ENCODE data around the gene XAB2.

XAB2 gene

DNA sequence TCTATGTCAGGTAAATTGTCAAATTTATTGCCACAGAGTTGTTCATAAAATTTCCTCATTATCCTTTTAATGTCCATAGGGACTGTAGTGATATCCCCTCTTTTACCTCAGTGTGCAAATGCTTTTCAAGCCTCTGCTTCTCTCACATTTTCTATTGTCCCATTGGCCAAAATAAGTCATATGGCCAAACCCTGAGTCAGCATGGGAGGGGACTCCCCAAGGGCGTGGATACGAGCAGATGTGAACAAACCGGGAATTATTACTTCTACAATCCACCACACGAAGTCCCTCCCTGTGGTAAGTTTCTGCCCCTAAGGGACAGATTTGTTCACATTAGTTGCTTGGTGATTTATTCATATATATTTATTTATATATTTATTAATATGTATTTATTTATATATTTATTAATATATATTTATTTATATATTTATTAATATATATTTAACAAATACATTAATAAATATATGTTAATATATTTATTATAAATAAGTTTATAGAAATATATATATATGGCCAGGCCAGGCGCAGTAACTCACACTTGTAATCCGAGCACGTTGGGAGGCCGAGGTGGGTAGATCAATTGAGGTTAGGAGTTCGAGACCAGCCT is 53.8 kb downstream of the XAB2 start:
- no peak for DNase-seq

DNA sequence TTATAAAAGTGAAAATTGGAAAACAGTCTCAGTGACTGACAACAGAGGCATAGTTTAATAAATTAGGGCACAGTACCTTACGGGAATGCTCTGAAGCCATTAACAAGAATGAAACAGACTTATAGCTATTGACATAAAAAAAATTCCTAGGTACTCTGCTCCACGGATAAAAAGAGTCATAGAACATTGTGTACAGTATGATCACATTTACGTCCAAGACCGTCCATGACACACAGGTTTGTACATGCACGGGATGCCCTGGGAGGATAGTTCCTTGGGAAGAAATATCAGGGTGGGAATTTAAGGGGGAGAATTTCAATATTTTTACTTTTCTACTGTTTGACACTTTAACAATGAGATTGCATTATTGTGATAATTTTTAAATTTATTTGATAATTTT is 58.6 kb downstream of the XAB2 start:
- no peak for DNase-seq
